HG03342 (cell line): ENCODE data around the gene MBD2.
"Not testable (repeated sequence)": the region's sequence is repeated elsewhere in the genome, so short reads cannot be mapped to it uniquely, and the experiment has no call there.

Experiments
- ATAC-seq: cut with Tn5 transposase; IDR thresholded peaks from one replicate; pipeline ENCODE4 v1.9.1; 2021; ENCODE audit warnings: mild to moderate bottlenecking, moderate library complexity; ENCODE audit not compliant: unreplicated experiment

The MBD2 gene

GRCh38 chr18:54224379-54225014 lies at the start of gene MBD2:
TSS of gene MBD2 (minus strand) at chr18:54224669. CDS start at chr18:54224559, 110 bp downstream.
- peak; percentile 91 for ATAC-seq

- peak; percentile 37 for ATAC-seq
Observed at GRCh38 chr18:54269893-54270844, 45.7 kb upstream of the MBD2 start.

GRCh38 chr18:54268751-54269150 lies 44.3 kb upstream of the MBD2 start:
- no peak for ATAC-seq

GRCh38 chr18:54267701-54268100 lies 43.2 kb upstream of the MBD2 start:
- no peak for ATAC-seq

- peak; percentile 76 for ATAC-seq
Observed at GRCh38 chr18:54263904-54264336, 39.5 kb upstream of the MBD2 start.

GRCh38 chr18:54261894-54262293 lies 37.4 kb upstream of the MBD2 start:
- peak; percentile 73 for ATAC-seq

GRCh38 chr18:54260396-54261072 lies 36.1 kb upstream of the MBD2 start:
- ATAC-seq = peak; percentile 30

GRCh38 chr18:54257818-54258217 lies 33.3 kb upstream of the MBD2 start:
- ATAC-seq = not testable (repeated sequence)

GRCh38 chr18:54257015-54257414 lies 32.5 kb upstream of the MBD2 start:
- ATAC-seq = no peak

- no peak for ATAC-seq
Observed at GRCh38 chr18:54255141-54255540, 30.7 kb upstream of the MBD2 start.

GRCh38 chr18:54254265-54254758 lies 29.8 kb upstream of the MBD2 start:
- ATAC-seq = no peak

- ATAC-seq = no peak
Observed at GRCh38 chr18:54251606-54252390, 27.3 kb upstream of the MBD2 start.

GRCh38 chr18:54250846-54251261 lies 26.4 kb upstream of the MBD2 start:
- peak; percentile 84 for ATAC-seq

- ATAC-seq = no peak
Observed at GRCh38 chr18:54247511-54248175, 23.2 kb upstream of the MBD2 start.

- no peak for ATAC-seq
Observed at GRCh38 chr18:54242327-54242726, 17.9 kb upstream of the MBD2 start.

GRCh38 chr18:54241483-54241882 lies 17.0 kb upstream of the MBD2 start:
- ATAC-seq = no peak

GRCh38 chr18:54240629-54241107 lies 16.2 kb upstream of the MBD2 start:
- no peak for ATAC-seq

- ATAC-seq = no peak
Observed at GRCh38 chr18:54239601-54240000, 15.1 kb upstream of the MBD2 start.

- ATAC-seq = no peak
Observed at GRCh38 chr18:54239091-54239490, 14.6 kb upstream of the MBD2 start.
